ENCODE data around the gene P2RY2. TPM values are rescaled to one million over a fixed set of nuclear protein-coding genes. Genes with fewer than 3 reads are reported as not detected.
A peak's percentile ranks its signal among the peaks of the same experiment; 100 is the strongest.

The P2RY2 gene
- total RNA-seq, 3 donors from 2014 or later: 7.6 to 20.6 (median 14.5) TPM

DNA sequence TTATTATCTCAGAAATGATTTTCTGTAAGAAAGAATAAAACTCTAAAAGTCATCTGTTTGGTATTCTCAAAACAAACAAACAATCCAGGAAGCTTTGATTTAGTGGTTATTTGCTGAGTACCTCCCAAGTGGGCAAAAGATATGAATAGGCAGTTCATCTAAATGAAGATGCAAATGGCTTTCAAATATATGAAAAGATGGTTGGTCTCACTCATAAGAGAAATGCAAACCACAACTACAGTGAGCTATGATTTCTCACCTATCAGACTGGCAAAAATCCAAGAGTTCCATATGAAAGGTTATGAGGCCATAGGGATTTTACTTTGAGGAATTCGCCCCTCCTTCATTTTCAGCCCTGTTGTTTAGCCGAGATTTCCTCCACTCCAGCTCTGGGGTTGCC is 11.3 kb upstream of the P2RY2 start:
- intact Hi-C loops (cut with DNase I, micrococcal nuclease): no loop called here
- DNase-seq: no peak
- Histone ChIP-seq H3K4me3 (no peak overlapping the region), H3K4me1 (ENCODE audit: low read depth) (no peaks in the 10 kb centered on the region), H3K9me3 (no peaks in the 10 kb centered on the region), H3K36me3 (ENCODE audit: low read depth) (no peaks in the 10 kb centered on the region)
- TF ChIP-seq, protein P1, sequence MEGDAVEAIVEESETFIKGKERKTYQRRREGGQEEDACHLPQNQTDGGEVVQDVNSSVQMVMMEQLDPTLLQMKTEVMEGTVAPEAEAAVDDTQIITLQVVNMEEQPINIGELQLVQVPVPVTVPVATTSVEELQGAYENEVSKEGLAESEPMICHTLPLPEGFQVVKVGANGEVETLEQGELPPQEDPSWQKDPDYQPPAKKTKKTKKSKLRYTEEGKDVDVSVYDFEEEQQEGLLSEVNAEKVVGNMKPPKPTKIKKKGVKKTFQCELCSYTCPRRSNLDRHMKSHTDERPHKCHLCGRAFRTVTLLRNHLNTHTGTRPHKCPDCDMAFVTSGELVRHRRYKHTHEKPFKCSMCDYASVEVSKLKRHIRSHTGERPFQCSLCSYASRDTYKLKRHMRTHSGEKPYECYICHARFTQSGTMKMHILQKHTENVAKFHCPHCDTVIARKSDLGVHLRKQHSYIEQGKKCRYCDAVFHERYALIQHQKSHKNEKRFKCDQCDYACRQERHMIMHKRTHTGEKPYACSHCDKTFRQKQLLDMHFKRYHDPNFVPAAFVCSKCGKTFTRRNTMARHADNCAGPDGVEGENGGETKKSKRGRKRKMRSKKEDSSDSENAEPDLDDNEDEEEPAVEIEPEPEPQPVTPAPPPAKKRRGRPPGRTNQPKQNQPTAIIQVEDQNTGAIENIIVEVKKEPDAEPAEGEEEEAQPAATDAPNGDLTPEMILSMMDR (IDR thresholded peaks at IDR 0.05): no peak
- ATAC-seq: no peak

DNA sequence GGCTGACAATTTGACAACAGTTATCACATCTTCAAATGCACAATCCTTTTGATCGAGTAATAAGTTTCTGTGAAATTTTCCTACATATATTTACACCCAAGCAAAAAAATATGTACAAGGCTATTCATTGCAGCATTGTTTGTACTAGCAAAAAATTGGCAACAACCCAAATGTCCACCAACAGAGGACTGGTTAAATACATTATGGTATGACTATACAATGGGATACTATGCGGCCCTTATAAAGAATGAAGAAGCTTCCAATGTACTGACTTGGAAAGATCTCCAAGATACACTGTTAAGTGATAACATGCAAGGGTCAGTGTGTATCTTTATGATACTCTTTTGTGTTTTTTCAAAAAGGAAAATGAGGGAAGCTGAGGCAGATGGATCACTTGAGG is 8.2 kb upstream of the P2RY2 start:
- Histone ChIP-seq H3K9me3 (no peaks in the 10 kb centered on the region), H3K4me1 (ENCODE audit: low read depth) (no peaks in the 10 kb centered on the region), H3K4me3 (no peak overlapping the region), H3K36me3 (ENCODE audit: low read depth) (no peaks in the 10 kb centered on the region)
- intact Hi-C loops (cut with DNase I, micrococcal nuclease): no loop called here
- ATAC-seq (no peak), DNase-seq (no peak)
- TF ChIP-seq, protein P1 (IDR thresholded peaks at IDR 0.05): no peak

DNA sequence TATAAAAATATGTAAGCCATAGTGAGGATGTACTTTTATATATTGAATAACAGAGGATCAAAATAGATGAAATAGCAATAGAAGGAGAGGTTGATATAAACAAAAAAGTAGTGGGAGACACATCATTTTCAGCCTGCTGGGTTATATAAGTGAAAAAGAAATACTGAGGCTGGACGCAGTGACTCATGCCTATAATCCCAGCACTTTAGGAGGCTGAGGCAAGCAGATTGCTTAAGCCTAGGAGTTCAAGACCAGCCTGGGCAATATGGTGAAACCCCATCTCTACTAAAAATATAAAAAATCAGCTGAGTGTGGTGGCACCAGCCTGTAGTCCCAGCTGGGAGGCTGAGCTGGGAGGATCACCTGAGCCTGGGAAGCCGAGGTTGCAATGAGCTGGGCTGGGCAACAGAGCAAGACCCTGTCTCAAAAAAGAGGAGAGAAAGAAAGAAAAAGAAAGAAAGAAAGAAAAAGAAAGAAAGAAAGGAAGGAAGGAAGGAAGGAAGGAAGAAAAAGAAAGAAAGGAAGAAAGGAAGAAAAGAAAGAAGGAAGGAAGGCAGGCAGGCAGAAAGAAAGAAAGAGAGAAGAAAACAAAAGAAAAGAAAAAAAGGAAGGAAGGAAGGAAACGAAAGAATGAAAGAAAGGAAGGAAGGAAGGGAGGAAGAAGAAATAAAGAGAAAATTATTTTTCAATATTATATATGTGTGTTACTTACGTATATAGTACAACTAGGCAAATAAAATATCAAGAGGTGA is 7.0 kb upstream of the P2RY2 start:
- TF ChIP-seq, protein P1 (IDR thresholded peaks at IDR 0.05): no peak
- H3K36me3 ChIP-seq (ENCODE audit: low read depth): no peaks in the 10 kb centered on the region
- H3K4me1 ChIP-seq (ENCODE audit: low read depth): no peaks in the 10 kb centered on the region
- peak in 1 of 3 donors; percentile 3 for DNase-seq
- intact Hi-C loops (cut with DNase I, micrococcal nuclease): no loop called here
- H3K4me3 ChIP-seq: no peak overlapping the region
- ATAC-seq: no peak
- no peaks in the 10 kb centered on the region for H3K9me3 ChIP-seq

DNA sequence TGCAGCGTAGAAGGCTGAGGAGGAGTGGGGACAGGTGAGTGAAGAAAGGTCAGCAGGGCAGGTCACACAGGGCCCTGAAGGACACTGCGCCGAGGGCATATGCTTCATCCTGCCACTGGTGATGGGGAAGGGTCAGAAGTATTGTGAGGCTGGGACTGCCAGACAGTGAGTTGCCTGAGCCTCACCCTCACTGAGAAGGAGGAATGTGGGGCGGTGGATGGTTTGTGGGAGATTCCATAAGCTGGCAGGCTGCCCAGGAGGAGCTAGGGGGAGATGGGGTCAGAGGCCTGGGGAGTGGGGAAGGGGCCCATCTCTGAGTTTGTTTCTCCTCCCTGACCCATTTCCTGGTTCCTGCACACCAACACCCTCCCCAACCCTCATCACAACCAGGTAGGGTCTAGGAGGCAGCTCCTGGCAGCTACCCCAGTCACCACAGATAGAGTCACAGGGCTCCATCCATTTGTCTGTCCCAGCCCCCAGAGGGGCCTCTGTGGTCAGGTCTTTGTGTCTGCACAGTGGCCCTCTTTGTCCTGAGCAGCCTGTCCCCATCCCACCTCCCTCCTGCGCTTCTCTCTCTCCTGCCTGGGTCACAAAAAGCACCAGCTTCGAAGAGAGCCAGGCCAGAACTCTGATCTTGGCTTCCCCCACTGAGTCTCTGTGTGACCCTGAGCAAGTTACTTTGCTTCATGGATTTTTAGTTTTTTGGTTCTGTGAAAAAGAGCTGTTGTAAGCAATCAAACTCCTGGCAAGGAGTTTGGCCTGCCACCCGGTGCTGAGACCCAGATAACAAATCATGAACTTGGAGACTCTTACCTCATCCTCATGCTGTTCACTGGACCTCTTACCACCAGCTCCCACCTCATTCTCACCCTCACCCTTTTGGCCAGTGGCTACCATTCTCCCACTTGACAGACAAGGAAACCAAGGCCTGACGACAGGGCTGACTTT is 4.6 kb upstream of the P2RY2 start:
- Histone ChIP-seq H3K9me3 (no peaks in the 10 kb centered on the region), H3K36me3 (ENCODE audit: low read depth) (no peaks in the 10 kb centered on the region), H3K4me1 (ENCODE audit: low read depth) (peaks cover 4% of the 10 kb centered on the region), H3K4me3 (no peak overlapping the region)
- DNase-seq (peak in 1 of 3 donors; percentile 15), ATAC-seq (no peak)
- intact Hi-C loops (cut with DNase I, micrococcal nuclease): no loop called here
- TF ChIP-seq, protein P1 (IDR thresholded peaks at IDR 0.05): no peak

DNA sequence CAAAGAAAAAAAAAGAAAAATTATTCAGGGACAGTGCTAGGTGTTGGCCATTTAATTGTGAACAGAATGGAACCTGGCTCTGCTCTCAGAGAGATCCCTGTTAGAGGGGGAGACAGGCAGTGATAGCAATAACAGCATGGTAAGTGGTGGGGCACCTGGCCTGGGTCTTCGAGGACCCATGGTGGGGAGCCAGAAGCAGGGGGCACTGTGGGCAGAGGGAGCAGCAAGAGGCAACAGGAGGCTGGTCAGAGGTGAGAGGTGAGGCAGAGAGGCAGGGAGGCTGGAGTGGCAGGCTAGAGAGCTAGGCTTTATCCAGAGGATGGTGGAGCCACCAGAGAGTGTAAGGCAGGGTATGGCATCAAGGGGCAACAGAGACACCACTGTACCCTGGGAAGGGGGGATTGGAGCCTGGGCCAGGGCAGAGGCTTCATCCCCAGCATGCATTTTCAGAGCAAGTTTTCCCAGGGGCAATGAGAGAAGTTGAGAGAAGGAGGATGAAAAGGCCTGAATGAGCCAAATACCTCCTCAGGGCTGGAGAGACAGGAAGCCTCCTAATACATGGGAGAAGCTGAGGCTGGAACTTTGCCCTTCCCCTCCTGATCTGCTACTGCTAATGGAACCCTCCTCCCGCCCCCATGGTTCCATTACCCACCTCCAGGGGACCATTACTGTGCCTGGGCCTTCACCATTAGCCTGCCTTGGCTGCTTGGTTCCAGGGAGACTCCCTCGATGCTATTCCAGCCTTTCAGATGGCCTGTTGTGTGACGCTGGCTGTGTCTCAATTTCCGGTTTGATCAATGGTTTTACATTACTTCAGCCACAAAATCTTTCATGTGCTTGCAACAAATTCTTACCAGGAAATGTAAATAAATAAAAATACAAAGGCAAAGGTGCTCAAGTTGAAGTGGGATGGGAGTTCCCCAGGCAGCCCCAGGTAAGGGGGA is 2.6 kb upstream of the P2RY2 start:
- Histone ChIP-seq H3K4me1 (ENCODE audit: low read depth) (peaks cover 14% of the 10 kb centered on the region), H3K9me3 (no peaks in the 10 kb centered on the region), H3K4me3 (no peak overlapping the region), H3K36me3 (ENCODE audit: low read depth) (no peaks in the 10 kb centered on the region)
- DNase-seq (peak in 1 of 3 donors; percentile 13), ATAC-seq (no peak)
- intact Hi-C loops (cut with DNase I, micrococcal nuclease): no loop called here
- TF ChIP-seq, protein P1 (IDR thresholded peaks at IDR 0.05): no peak

All from mucosa of descending colon (tissue), 3 donors.